Kidney (tissue), 14 donors: ENCODE measurements around the gene MSI2. TPM values are rescaled to one million over a fixed set of nuclear protein-coding genes. Genes with fewer than 3 reads are reported as not detected.

Source experiments
- DNase-seq, 5 donors: peaks; one replicate each; pipeline ENCODE4 v3.0.0-alpha.2; 2013 to 2020
- FAIRE-seq: peaks from 2 replicates; lab custom pipeline; 2012; peaks lifted over from hg19 to GRCh38; lab: Jason Lieb, UNC
- H3K27ac ChIP-seq, 2 donors: one replicate each; pipeline ENCODE4 v1.7.0; 2013; ENCODE audit warnings: low read depth in 2 of 2, low read length in 2 of 2, inconsistent platforms in 1 of 2
- H3K27me3 ChIP-seq: one replicate; pipeline ENCODE4 v1.7.1; 2013; ENCODE audit warnings: low read length, inconsistent platforms; ENCODE audit not compliant: control insufficient read depth, insufficient read depth
- H3K36me3 ChIP-seq, 3 donors: one replicate each; pipeline versions ENCODE4 v1.7.0 to v1.7.1; 2013; ENCODE audit warnings: low read length in 3 of 3, control low read depth in 1 of 3, inconsistent platforms in 1 of 3; ENCODE audit not compliant: insufficient read depth in 3 of 3, control insufficient read depth in 2 of 3
- H3K4me1 ChIP-seq, 3 donors: one replicate each; pipeline versions ENCODE4 v1.7.0 to v1.7.1; 2013; ENCODE audit warnings: low read length in 3 of 3, inconsistent platforms in 1 of 3, low read depth in 1 of 3; ENCODE audit not compliant: control insufficient read depth in 2 of 3, insufficient read depth in 2 of 3
- H3K4me3 ChIP-seq, 3 donors: one replicate each; pipeline versions ENCODE4 v1.7.0 to v1.8.1; 2013; ENCODE audit warnings: low read length in 3 of 3, control low read depth in 1 of 3, inconsistent platforms in 1 of 3
- H3K9ac ChIP-seq, 3 donors: one replicate each; pipeline versions ENCODE4 v1.7.0 to v1.7.1; 2013; ENCODE audit warnings: low read length in 3 of 3, control low read depth in 1 of 3, inconsistent platforms in 1 of 3
- H3K9me3 ChIP-seq, 3 donors: one replicate each; pipeline versions ENCODE4 v1.7.0 to v1.7.1; 2013; ENCODE audit warnings: low read length in 3 of 3, control low read depth in 1 of 3, inconsistent platforms in 1 of 3; ENCODE audit not compliant: control insufficient read depth in 2 of 3, insufficient read depth in 1 of 3
- CTCF ChIP-seq: IDR thresholded peaks from 3 replicates; pipeline ENCODE4 v1.5.1; 2012; ENCODE audit warnings: mild to moderate bottlenecking, moderate library complexity, borderline replicate concordance; ENCODE audit not compliant: insufficient read depth; ENCODE audit errors: extremely low read depth
- intact Hi-C: fragments of 100-400 bp; cut with DNase I; formaldehyde crosslinking; loops from one replicate; pipeline ENCODE4 v1.11.1; 2022
- polyA plus RNA-seq: library from polyadenylated mRNA; stranded (reverse); fragments of 350-450 nt; fragmentation: Illumina TruSeq; extraction: RNeasy Lipid Tissue Mini Kit (QIAGEN cat#74804); gene quantifications from one replicate; pipeline ENCODE4 v1.2.3, GENCODE V29; 2014; ENCODE audit warnings: low read depth, low replicate concordance; ENCODE audit not compliant: insufficient read depth
- total RNA-seq: library from RNA; stranded (reverse); fragmentation: NEBNext Ultra II Directional; extraction: Animal tissue kit (Norgen Biotek cat#: 25700); gene quantifications from one replicate; pipeline ENCODE4 v1.2.1, GENCODE V29; 2021
- donor health status: control.
- donor health status: control.
- donor health status: control.
- donor health status: control.
- donor health status: control.
- donor health status: DM: yes; HTN: yes; CAD: no.
- donor health status: Normal renal cell carcinoma (clear cell type).

The MSI2 gene
- total and polyA plus RNA-seq, 2 donors from 2014 or later, result 69.2 to 151 TPM

- FAIRE-seq, result no peak
- no peak for TF ChIP-seq CTCF
- intact Hi-C loops, result no loop called here
These were observed 198.4 kb downstream of the MSI2 start for GRCh38 chr17:57454729-57455062.

GRCh38 chr17:57455063-57455914 lies 199.0 kb downstream of the MSI2 start:
- H3K4me1 ChIP-seq, result peaks cover 0 to 17% (median 15%) of the 10 kb centered on the region in 3 donors
- H3K36me3 ChIP-seq, result peaks cover 0 to 4% (median 0%) of the 10 kb centered on the region in 3 donors
- FAIRE-seq (no peak), DNase-seq (peak in 2 of 5 donors; percentile 66 to 83)
- TF ChIP-seq CTCF, result no peak
- intact Hi-C loops, result no loop called here
- H3K9me3 ChIP-seq, result no peaks in the 10 kb centered on the region
- no peak overlapping the region for H3K9ac ChIP-seq
- no peaks in the 10 kb centered on the region for H3K27me3 ChIP-seq
- H3K4me3 ChIP-seq, result no peak overlapping the region
- H3K27ac ChIP-seq, result peak overlapping the region; percentile 5 to 27

More at GRCh38 chr17:57454729-57455062, 198.4 kb downstream of the MSI2 start:
- no peak for DNase-seq
- Histone ChIP-seq H3K27me3 (no peaks in the 10 kb centered on the region), H3K27ac (peak overlapping the region; percentile 5 to 27), H3K9ac (no peak overlapping the region), H3K4me1 (peaks cover 0 to 17% (median 15%) of the 10 kb centered on the region in 3 donors), H3K36me3 (peaks cover 0 to 4% (median 0%) of the 10 kb centered on the region in 3 donors), H3K4me3 (no peak overlapping the region), H3K9me3 (no peaks in the 10 kb centered on the region)

- peaks cover 0 to 2% (median 0%) of the 10 kb centered on the region in 3 donors for H3K36me3 ChIP-seq
- FAIRE-seq, result no peak
- no peak for DNase-seq
- no peaks in the 10 kb centered on the region for H3K27me3 ChIP-seq
- no peak overlapping the region for H3K9ac ChIP-seq
- no peak overlapping the region for H3K4me3 ChIP-seq
- intact Hi-C loops, result no loop called here
- H3K27ac ChIP-seq, result no peak overlapping the region
- no peaks in the 10 kb centered on the region for H3K9me3 ChIP-seq
- TF ChIP-seq CTCF, result no peak
- peaks cover 0 to 18% (median 10%) of the 10 kb centered on the region in 3 donors for H3K4me1 ChIP-seq
These were observed 200.3 kb downstream of the MSI2 start for GRCh38 chr17:57456622-57457021.
